Fibroblast of mammary gland (primary cell): ENCODE data around the gene LEFTY2.
A peak's percentile ranks its signal among the peaks of the same experiment; 100 is the strongest.
"Not testable (repeated sequence)": the region's sequence is repeated elsewhere in the genome, so short reads cannot be mapped to it uniquely, and the experiment has no call there.

Experiments
- DNase-seq: peaks from one replicate; pipeline ENCODE4 v3.0.0-alpha.2; 2010; ENCODE audit warnings: low read depth
- H3K4me3 ChIP-seq: 2 replicates; pipeline ENCODE4 v1.5.1; 2011; ENCODE audit warnings: low read depth, mild to moderate bottlenecking, low read length, moderate library complexity; ENCODE audit not compliant: control insufficient read depth
- TF ChIP-seq, protein P1 (sequence below): conservative IDR thresholded peaks from 2 replicates; pipeline ENCODE4 v1.5.1; 2011; ENCODE audit warnings: low read depth, low read length, inconsistent platforms; ENCODE audit not compliant: control insufficient read depth, insufficient read depth

LEFTY2 gene

DNA sequence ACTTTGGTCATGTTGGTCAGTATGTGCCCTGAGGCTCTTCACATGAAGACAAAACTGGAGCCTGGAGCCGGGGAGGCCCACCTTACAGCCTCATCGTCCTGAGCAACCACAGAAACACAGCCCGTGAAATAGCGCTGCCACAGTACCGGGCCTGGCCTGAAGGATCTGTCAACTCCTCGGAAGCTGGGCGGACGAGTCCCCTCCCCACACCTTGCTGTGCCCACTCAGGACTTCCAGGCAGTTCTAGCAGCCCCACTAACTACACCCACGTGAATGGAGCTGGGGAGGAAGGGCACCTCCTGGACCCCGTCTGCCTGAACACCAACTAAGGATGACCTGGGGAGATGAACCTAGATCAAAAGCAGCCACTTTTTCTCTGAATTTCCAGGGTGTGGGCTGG is 33.4 kb upstream of the LEFTY2 start:
- no peak for DNase-seq
- H3K4me3 ChIP-seq = no peak overlapping the region
- TF ChIP-seq, protein P1, sequence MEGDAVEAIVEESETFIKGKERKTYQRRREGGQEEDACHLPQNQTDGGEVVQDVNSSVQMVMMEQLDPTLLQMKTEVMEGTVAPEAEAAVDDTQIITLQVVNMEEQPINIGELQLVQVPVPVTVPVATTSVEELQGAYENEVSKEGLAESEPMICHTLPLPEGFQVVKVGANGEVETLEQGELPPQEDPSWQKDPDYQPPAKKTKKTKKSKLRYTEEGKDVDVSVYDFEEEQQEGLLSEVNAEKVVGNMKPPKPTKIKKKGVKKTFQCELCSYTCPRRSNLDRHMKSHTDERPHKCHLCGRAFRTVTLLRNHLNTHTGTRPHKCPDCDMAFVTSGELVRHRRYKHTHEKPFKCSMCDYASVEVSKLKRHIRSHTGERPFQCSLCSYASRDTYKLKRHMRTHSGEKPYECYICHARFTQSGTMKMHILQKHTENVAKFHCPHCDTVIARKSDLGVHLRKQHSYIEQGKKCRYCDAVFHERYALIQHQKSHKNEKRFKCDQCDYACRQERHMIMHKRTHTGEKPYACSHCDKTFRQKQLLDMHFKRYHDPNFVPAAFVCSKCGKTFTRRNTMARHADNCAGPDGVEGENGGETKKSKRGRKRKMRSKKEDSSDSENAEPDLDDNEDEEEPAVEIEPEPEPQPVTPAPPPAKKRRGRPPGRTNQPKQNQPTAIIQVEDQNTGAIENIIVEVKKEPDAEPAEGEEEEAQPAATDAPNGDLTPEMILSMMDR = no peak

DNA sequence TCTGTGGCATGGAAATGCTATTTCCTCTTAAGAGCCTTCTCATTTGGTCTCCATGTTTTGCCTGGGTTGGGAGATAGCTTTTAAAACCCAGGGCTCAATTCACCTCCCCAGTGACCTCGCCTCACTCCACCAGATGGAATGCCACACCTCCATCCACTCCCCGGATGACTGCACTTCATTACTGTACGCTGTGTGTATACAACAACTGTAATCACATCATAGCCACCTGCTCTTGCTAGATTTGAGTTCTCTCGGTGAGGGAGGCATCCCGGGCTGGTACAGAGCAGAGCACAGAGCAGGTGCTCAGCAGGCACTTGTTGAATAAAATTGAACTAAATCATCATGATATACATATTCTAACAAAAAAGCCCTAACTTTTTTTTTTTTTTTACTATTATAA is 32.1 kb upstream of the LEFTY2 start:
- no peak for DNase-seq
- no peak overlapping the region for H3K4me3 ChIP-seq
- TF ChIP-seq, protein P1 = no peak

DNA sequence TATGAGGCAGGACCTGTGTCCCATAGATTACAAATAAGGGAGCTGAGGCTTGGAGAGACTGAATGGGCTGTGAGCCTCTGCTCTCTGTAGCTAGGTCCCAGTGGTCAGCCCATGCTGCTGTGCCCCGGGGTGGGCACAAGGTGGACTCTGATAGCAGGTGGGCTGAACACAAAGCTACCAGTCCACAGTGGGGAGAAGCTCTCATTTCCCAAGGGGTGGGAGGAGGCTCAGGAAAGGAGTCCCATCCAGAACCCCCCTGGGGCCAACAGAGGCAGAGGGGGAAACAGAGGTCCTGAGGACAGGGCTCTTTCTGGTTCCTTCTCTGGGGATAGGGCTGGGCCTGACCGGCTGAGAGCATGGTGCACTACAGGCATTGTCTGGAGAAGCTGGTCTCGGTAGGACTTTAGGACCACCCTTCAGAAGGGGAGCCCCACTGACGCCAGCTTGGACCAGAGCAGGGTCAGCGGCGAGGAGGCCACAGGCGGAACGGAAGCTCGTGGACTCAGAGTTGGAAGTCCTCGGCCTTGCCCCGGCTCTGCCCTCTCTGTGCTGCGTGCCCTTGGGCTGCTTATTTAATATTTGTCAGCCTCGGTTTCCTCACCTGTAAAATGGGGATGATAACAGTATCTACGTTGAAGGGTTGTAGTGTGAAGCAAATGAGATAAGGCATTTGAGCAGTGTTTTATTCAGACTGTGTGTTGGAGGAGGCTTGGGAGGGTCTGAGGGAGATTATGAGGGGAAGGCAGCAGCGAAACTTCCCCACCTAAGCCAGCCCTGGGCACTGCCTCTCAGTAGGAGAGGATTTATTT is 31.5 kb upstream of the LEFTY2 start:
- TF ChIP-seq, protein P1 = no peak
- no peak overlapping the region for H3K4me3 ChIP-seq
- no peak for DNase-seq

DNA sequence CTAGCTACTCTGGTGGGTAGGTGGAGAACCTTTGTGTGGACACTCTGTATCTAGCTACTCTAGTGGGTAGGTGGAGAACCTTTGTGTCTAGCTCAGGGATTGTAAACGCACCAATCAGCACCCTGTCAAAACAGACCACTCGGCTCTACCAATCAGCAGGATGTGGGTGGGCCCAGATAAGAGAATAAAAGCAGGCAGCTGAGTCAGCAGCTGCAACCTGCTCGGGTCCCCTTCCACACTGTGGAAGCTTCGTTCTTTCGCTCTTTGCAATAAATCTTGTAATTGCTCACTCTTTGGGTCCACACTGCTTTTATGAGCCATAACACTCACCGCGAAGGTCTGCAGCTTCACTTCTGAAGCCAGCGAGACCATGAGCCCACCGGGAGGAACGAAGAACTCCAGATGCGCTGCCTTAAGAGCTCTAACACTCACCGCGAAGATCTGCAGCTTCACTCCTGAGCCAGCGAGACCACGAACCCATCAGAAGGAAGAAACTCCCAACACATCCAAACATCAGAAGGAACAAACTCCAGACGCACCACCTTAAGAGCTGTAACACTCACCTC is 29.7 kb upstream of the LEFTY2 start:
- not testable (repeated sequence) for DNase-seq, H3K4me3 ChIP-seq

DNA sequence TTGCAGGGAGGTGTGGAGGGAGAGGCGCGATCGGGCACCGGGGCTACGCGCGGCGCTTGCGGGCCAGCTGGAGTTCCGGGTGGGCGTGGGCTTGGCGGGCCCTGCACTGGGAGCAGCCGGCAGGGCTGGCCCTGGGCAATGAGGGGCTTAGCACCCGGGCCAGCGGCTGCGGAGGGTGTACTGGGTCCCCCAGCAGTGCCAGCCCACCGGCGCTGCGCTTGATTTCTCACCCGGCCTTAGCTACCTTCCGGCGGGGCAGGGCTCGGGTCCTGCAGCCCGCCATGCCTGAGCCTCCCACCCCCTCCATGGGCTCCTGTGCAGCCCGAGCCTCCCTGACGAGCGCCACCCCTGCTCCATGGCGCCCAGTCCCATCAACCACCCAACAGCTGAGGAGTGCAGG is 28.7 kb upstream of the LEFTY2 start:
- not testable (repeated sequence) for H3K4me3 ChIP-seq, DNase-seq

DNA sequence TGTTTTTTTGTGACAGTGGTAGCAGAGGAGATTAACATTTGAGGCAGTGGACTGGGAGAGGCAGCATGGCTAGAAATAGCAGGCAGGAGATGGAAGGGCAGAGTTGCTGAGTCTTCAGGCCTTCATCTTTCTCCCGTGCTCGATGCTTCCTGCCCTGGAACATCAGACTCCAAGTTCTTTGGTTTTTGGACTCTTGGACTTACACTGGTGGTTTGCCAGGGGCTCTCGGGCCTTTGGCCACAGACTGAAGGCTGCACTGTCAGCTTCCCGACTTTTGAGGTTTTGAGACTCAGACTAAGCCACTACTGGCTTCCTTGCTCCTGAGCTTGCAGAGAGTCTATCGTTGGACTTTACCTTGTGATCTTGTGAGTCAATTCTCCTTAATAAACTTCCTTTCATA is 24.2 kb upstream of the LEFTY2 start:
- H3K4me3 ChIP-seq = no peak overlapping the region
- TF ChIP-seq, protein P1 = no peak
- DNase-seq = no peak

DNA sequence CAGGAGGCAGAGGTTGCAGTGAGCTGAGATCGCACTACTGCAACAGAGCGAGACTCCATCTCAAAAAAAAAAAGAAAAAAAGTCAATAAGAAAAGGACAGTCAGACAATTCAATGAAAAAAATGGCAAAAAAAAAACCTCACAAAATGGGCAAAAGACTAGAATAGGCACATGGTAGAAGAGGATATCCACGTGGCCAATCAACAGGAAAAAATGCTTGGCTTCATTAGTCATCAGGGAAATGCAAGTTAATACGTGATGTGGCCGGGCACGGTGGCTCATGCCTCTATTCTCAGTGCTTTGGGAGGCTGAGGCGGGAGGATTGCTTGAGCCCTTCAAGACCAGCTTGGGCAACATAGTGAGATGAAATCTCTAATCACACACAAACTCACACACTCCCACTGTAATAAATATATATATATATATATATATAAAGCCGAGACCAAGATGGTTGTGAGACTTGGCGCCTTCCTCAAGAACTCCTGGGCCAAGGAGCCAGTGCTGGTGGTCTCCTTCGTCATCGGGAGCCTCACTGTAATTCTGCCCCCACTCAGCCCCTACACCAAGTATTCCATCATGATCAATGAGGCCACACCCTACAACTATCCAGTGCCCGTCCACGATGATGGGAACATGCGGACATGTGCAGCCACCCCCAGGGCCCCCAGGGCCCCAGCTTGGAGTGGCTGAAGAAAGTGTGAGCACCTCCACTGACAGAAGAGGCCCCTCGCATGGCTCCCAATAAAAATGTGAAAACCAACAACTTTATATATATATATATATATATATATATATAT is 22.9 kb upstream of the LEFTY2 start:
- DNase-seq = peak; percentile 31
- H3K4me3 ChIP-seq = no peak overlapping the region
- TF ChIP-seq, protein P1 = no peak
